AG04449 (cell line): ENCODE data around the gene FOXP1.

Experiments
- CTCF ChIA-PET: fragments of 350-600 bp; formaldehyde crosslinking; extraction: SDS; loops from one replicate; lab custom pipeline; 2021; ENCODE audit warnings: antibody characterized with exemption; lab: Yijun Ruan, JAX
- POLR2A ChIA-PET: fragments of 400-600, 350-600 bp; formaldehyde crosslinking; extraction: SDS; loops from one replicate; lab custom pipeline; 2020; ENCODE audit warnings: antibody characterized with exemption, inconsistent platforms; lab: Yijun Ruan, JAX
- DNase-seq: peaks from one replicate; pipeline ENCODE4 v3.0.0-alpha.2; 2010; ENCODE audit warnings: low read depth, low spot score
- H3K4me3 ChIP-seq: 2 replicates; pipeline ENCODE4 v1.5.1; 2011; ENCODE audit warnings: low read depth, mild to moderate bottlenecking, control low read depth, low read length
- TF ChIP-seq, protein P1 (sequence below): IDR thresholded peaks from one replicate; pipeline ENCODE4 v1.5.1; 2011; ENCODE audit warnings: mild to moderate bottlenecking, moderate library complexity, low read length, control low read depth, inconsistent platforms; ENCODE audit not compliant: insufficient read depth; ENCODE audit errors: missing control alignments

FOXP1 gene

DNA sequence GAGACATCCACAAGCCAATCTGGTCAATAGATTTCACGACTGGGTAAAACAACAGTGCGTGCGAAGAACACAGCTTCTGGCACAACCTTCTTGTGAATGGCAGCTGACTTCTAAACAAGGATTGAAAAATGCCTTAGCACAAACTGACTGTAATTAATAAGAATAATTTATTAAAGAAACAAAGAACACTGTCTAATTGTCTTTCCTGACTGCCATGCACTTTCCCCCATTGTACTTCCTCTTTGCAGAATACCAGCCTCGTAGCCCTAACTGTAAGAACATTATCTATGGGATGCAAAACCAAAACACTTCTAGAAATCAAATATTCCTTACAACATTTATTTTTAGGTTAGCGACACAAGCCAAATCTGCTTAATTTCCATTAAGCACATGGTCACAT, 6.5 kb downstream of the FOXP1 start:
- TF ChIP-seq, protein P1, sequence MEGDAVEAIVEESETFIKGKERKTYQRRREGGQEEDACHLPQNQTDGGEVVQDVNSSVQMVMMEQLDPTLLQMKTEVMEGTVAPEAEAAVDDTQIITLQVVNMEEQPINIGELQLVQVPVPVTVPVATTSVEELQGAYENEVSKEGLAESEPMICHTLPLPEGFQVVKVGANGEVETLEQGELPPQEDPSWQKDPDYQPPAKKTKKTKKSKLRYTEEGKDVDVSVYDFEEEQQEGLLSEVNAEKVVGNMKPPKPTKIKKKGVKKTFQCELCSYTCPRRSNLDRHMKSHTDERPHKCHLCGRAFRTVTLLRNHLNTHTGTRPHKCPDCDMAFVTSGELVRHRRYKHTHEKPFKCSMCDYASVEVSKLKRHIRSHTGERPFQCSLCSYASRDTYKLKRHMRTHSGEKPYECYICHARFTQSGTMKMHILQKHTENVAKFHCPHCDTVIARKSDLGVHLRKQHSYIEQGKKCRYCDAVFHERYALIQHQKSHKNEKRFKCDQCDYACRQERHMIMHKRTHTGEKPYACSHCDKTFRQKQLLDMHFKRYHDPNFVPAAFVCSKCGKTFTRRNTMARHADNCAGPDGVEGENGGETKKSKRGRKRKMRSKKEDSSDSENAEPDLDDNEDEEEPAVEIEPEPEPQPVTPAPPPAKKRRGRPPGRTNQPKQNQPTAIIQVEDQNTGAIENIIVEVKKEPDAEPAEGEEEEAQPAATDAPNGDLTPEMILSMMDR = no peak
- CTCF ChIA-PET = no interaction called here
- H3K4me3 ChIP-seq = no peak overlapping the region
- POLR2A ChIA-PET = no interaction called here
- DNase-seq = no peak

DNA sequence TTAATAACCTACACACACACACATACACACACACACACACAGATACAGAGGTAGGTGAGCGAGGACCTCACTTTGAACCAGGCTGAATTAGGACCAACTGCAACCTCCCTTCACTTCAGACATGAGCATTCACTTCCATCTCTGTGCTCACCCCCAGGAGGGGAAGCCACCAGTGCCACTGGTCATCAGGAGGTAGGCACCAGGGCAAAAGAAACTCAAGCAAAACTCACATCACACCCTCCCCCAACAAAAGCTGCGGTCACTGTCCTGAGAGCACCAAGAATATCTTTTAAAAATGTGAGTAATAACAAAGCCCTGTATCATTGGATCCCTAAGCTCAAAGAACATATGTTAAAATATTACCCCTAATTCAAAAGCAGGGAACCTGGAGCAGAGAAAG, 8.1 kb downstream of the FOXP1 start:
- POLR2A ChIA-PET = interaction anchor here (0.7 to 1.6 kb wide), 3 partner anchors 32 to 150 kb away, joined by 3 to 5 read pairs (median 4); no protein-coding TSS in a partner anchor

DNA sequence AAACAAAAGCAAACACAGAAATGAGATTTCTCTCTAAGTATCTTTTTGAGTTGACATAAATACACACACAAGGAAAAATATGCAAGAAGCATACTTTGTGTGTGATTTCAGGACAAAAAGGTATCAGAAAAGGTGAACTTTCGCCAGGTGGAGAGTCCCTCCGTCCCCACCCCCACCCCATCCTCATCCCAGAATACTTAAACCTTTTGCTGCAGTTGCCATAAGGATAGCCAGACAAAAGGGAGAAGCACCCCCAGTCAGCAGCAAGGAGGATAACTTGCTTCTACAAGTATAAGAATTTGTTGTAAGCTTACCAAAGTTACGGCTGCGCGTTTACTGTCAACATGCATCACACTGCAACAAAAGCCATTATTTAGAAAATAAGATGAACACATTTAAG, 10.3 kb downstream of the FOXP1 start:
- DNase-seq = no peak
- ChIA-PET CTCF (interaction anchor here (0.7 kb wide), 1 partner anchor 13 kb away, joined by 3 read pairs; no protein-coding TSS in a partner anchor), POLR2A (interaction anchor here (0.6 to 1.0 kb wide), 2 partner anchors 9 to 30 kb away, joined by 3 read pairs; no protein-coding TSS in a partner anchor)
- H3K4me3 ChIP-seq = no peak overlapping the region
- TF ChIP-seq, protein P1 = no peak

More for the DNA sequence above, 8.1 kb downstream of the FOXP1 start:
- TF ChIP-seq, protein P1 = no peak
- DNase-seq = no peak
- CTCF ChIA-PET = interaction anchor here (1.1 kb wide), 1 partner anchor 11 kb away, joined by 4 read pairs; no protein-coding TSS in a partner anchor
- H3K4me3 ChIP-seq = no peak overlapping the region

DNA sequence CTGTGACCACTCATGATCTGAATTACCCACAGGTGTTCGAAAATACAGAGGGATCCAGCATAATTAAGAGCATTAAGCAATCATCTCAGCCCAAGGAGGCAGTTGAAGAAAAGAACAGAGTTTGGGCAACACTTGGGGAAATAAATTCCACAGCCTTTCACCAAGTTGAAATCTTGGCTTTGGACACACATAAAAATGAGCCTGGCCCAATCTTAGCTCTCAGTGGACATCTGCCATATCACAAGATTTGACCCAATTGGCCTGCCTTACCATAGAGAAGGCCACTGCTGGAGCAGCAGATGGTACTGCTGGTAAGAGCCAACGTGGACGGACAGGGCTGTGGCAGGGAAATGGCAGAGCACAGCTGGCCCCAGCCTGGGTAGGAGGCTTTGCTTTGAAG, 13.0 kb downstream of the FOXP1 start:
- TF ChIP-seq, protein P1 = no peak
- ChIA-PET CTCF (no interaction called here), POLR2A (interaction anchor here (0.9 kb wide), 1 partner anchor 28 kb away, joined by 3 read pairs; no protein-coding TSS in a partner anchor)
- no peak for DNase-seq
- H3K4me3 ChIP-seq = no peak overlapping the region

DNA sequence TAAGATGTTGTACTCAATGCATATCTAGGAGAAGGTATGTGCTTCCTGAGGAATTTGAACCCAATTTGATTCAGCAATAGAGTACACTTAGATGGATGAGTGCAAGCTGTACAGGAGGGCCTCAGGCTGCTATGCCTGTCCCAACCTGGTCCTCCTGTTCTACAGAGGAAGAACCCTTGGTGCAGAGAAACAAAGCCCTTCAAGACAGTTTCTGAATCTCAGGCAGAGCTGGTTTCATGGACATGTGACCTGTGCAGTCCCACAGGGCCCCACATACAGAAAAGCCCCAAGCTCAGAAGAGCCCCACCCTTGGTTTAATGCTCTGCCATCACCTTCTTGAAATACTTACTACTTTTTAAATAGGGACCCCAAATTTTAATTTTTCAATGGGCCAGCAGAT, 15.3 kb downstream of the FOXP1 start:
- no peak for DNase-seq
- TF ChIP-seq, protein P1 = no peak
- H3K4me3 ChIP-seq = no peak overlapping the region
- POLR2A ChIA-PET = no interaction called here
- CTCF ChIA-PET = interaction anchor here (1.6 kb wide), 1 partner anchor 15 kb away, joined by 3 read pairs; the partner anchor contains the start of gene FOXP1

DNA sequence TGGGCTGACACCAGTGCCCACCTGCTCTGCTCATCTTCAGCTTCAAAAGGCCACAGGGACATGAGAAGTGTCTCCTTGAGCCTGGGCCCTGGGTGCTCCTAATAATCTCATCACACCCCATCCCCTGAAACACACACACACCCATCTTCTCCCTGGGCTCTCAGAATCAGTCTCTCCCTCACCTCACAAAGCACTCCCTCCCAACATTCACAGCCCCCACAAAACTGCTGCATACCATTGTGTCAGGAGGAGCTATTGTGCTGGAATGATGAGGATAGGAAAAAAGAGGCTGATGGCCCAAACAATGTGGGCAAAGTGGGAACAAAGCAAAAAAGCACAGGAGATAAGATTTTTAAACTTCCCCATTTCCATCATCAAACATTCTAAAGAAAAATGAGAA, 16.8 kb downstream of the FOXP1 start:
- no peak for DNase-seq
- TF ChIP-seq, protein P1 = no peak
- H3K4me3 ChIP-seq = no peak overlapping the region
- POLR2A ChIA-PET = interaction anchor here (1.2 kb wide), 1 partner anchor 30 kb away, joined by 3 read pairs; no protein-coding TSS in a partner anchor
- CTCF ChIA-PET = no interaction called here
